Upper lobe of right lung (tissue), 1 donor: Measurements from ENCODE around the gene ZNF669. TPM values are rescaled to one million over a fixed set of nuclear protein-coding genes. Genes with fewer than 3 reads are reported as not detected.
A peak's percentile ranks its signal among the peaks of the same experiment; 100 is the strongest.

Experiments
- ATAC-seq: fragments of 200-7000 bp; cut with Tn5 transposase; one replicate; pipeline ENCODE4 v1.9.1; 2020; ENCODE audit warnings: mild to moderate bottlenecking, moderate library complexity
- DNase-seq: peaks from one replicate; pipeline ENCODE4 v3.0.0-alpha.2; 2020
- H3K27ac ChIP-seq: fragments of 200-600 bp; one replicate; pipeline ENCODE4 v1.8.0; 2022
- H3K27me3 ChIP-seq: fragments of 200-600 bp; one replicate; pipeline ENCODE4 v1.8.0; 2022; ENCODE audit warnings: mild to moderate bottlenecking
- H3K36me3 ChIP-seq: fragments of 200-600 bp; one replicate; pipeline ENCODE4 v1.8.0; 2022
- H3K4me1 ChIP-seq: fragments of 200-600 bp; one replicate; pipeline ENCODE4 v1.8.0; 2022
- H3K4me3 ChIP-seq: fragments of 200-600 bp; one replicate; pipeline ENCODE4 v1.8.0; 2022; ENCODE audit warnings: mild to moderate bottlenecking
- H3K9me3 ChIP-seq: fragments of 200-600 bp; one replicate; pipeline ENCODE4 v1.8.0; 2022
- CTCF ChIP-seq: fragments of 200-600 bp; IDR thresholded peaks from one replicate; pipeline ENCODE4 v1.8.0; 2022; ENCODE audit warnings: antibody characterized with exemption
- intact Hi-C: fragments of 100-400 bp; cut with DNase I; formaldehyde crosslinking; loops from one replicate; pipeline ENCODE4 v1.11.0; 2022
- total RNA-seq: library from RNA; stranded (reverse); fragmentation: NEBNext Ultra II Directional; extraction: Animal tissue kit (Norgen Biotek cat#: 25700); gene quantifications from one replicate; pipeline ENCODE4 v1.2.1, GENCODE V29; 2021
- donor health status: DM: no; HTN: yes; CAD: no; lungs with severe emphysema.

Gene ZNF669
- total RNA-seq, 1 donor from 2014 or later, result 8.9 TPM

GRCh38 chr1:247085310-247085709 lies 18.8 kb downstream of the ZNF669 start:
- ATAC-seq (no peak), DNase-seq (no peak)
- no peak for TF ChIP-seq CTCF
- Histone ChIP-seq H3K4me3 (no peak overlapping the region), H3K27me3 (no peaks in the 10 kb centered on the region), H3K27ac (no peak overlapping the region), H3K4me1 (no peaks in the 10 kb centered on the region), H3K9me3 (no peaks in the 10 kb centered on the region), H3K36me3 (no peaks in the 10 kb centered on the region)
- intact Hi-C loops, result no loop called here

GRCh38 chr1:247084771-247085170 lies 19.4 kb downstream of the ZNF669 start:
- no peak for TF ChIP-seq CTCF
- Histone ChIP-seq H3K36me3 (no peaks in the 10 kb centered on the region), H3K27ac (no peak overlapping the region), H3K9me3 (no peaks in the 10 kb centered on the region), H3K4me3 (no peak overlapping the region), H3K27me3 (no peaks in the 10 kb centered on the region), H3K4me1 (no peaks in the 10 kb centered on the region)
- intact Hi-C loops, result no loop called here
- no peak for ATAC-seq
- DNase-seq, result no peak

GRCh38 chr1:247079141-247079874 lies 24.8 kb downstream of the ZNF669 start:
- intact Hi-C loops, result no loop called here
- no peak for TF ChIP-seq CTCF
- DNase-seq (no peak), ATAC-seq (no peak)
- Histone ChIP-seq H3K4me1 (peaks cover 10% of the 10 kb centered on the region), H3K9me3 (no peaks in the 10 kb centered on the region), H3K36me3 (no peaks in the 10 kb centered on the region), H3K27me3 (no peaks in the 10 kb centered on the region), H3K27ac (no peak overlapping the region), H3K4me3 (peak overlapping the region; percentile 92)

GRCh38 chr1:247078258-247079140 lies 25.7 kb downstream of the ZNF669 start, which contains the start of gene ZNF670:
TSS of gene ZNF670 (minus strand) at chr1:247078811. CDS start at chr1:247078596, 215 bp downstream.
- H3K9me3 ChIP-seq, result no peaks in the 10 kb centered on the region
- H3K4me3 ChIP-seq, result peak within 1 kb of the TSS; percentile 92
- peak within 1 kb of the TSS; percentile 80 for H3K27ac ChIP-seq
- DNase-seq (peak; percentile 97), ATAC-seq (peak; percentile 100)
- peaks cover 10% of the 10 kb centered on the region for H3K4me1 ChIP-seq
- no peaks in the 10 kb centered on the region for H3K36me3 ChIP-seq
- intact Hi-C loops, result no loop called here
- H3K27me3 ChIP-seq, result no peaks in the 10 kb centered on the region
- TF ChIP-seq CTCF, result no peak

GRCh38 chr1:247077876-247078257 lies 26.3 kb downstream of the ZNF669 start:
- intact Hi-C loops, result no loop called here
- DNase-seq (no peak), ATAC-seq (no peak)
- H3K27me3 ChIP-seq, result no peaks in the 10 kb centered on the region
- peak overlapping the region; percentile 80 for H3K27ac ChIP-seq
- no peak for TF ChIP-seq CTCF
- peaks cover 10% of the 10 kb centered on the region for H3K4me1 ChIP-seq
- H3K36me3 ChIP-seq, result no peaks in the 10 kb centered on the region
- peak overlapping the region; percentile 92 for H3K4me3 ChIP-seq
- no peaks in the 10 kb centered on the region for H3K9me3 ChIP-seq
